NCI-H748 (cell line): Measurements from ENCODE around the gene FCAR.
"Not testable (repeated sequence)": the region's sequence is repeated elsewhere in the genome, so short reads cannot be mapped to it uniquely, and the experiment has no call there.

Experiments
- DNase-seq: peaks from one replicate; lab custom pipeline; 2025; ENCODE audit not compliant: unreplicated experiment; lab: John Stamatoyannopoulos, UW

The FCAR gene

GRCh38 chr19:54893406-54893805 lies 19.4 kb downstream of the FCAR start:
- no peak for DNase-seq

GRCh38 chr19:54894106-54894505 lies 20.1 kb downstream of the FCAR start:
- not testable (repeated sequence) for DNase-seq

- DNase-seq: no peak
These were observed 22.0 kb downstream of the FCAR start for GRCh38 chr19:54896036-54896435.

GRCh38 chr19:54898685-54899084 lies 24.6 kb downstream of the FCAR start:
- DNase-seq: not testable (repeated sequence)

GRCh38 chr19:54899646-54900045 lies 25.6 kb downstream of the FCAR start:
- DNase-seq: not testable (repeated sequence)

GRCh38 chr19:54901153-54901552 lies 27.1 kb downstream of the FCAR start:
- DNase-seq: not testable (repeated sequence)

- no peak for DNase-seq
These were observed 28.0 kb downstream of the FCAR start for GRCh38 chr19:54902061-54902460.

- DNase-seq: no peak
These were observed 29.3 kb downstream of the FCAR start for GRCh38 chr19:54903303-54903702.

GRCh38 chr19:54904261-54904660 lies 30.2 kb downstream of the FCAR start:
- DNase-seq: not testable (repeated sequence)

- no peak for DNase-seq
These were observed 31.4 kb downstream of the FCAR start for GRCh38 chr19:54905421-54905802.

GRCh38 chr19:54905803-54906511 lies 31.9 kb downstream of the FCAR start, which contains the start of gene NCR1:
NCR1 (plus strand) TSS chr19:54906148; CDS start chr19:54906188, 40 bp downstream.
- no peak for DNase-seq

GRCh38 chr19:54906819-54907218 lies 32.8 kb downstream of the FCAR start:
- DNase-seq: no peak

GRCh38 chr19:54907899-54908298 lies 33.9 kb downstream of the FCAR start:
- DNase-seq: not testable (repeated sequence)

- no peak for DNase-seq
These were observed 42.8 kb downstream of the FCAR start for GRCh38 chr19:54916822-54917221.

- no peak for DNase-seq
These were observed 44.5 kb downstream of the FCAR start for GRCh38 chr19:54918499-54918898.

- DNase-seq: not testable (repeated sequence)
These were observed 45.9 kb downstream of the FCAR start for GRCh38 chr19:54919646-54920563.

GRCh38 chr19:54921082-54921481 lies 47.0 kb downstream of the FCAR start:
- DNase-seq: no peak

- DNase-seq: no peak
These were observed 49.2 kb downstream of the FCAR start for GRCh38 chr19:54923276-54923675.

GRCh38 chr19:54928299-54928698 lies 54.3 kb downstream of the FCAR start:
- peak; percentile 36 for DNase-seq

- DNase-seq: no peak
These were observed 63.9 kb downstream of the FCAR start for GRCh38 chr19:54937926-54938325.

GRCh38 chr19:54938906-54939305 lies 64.9 kb downstream of the FCAR start:
- DNase-seq: no peak

GRCh38 chr19:54939538-54939937 lies 65.5 kb downstream of the FCAR start:
- DNase-seq: not testable (repeated sequence)
